ENCODE data around the gene SPIN1. TPM values are rescaled to one million over a fixed set of nuclear protein-coding genes. Genes with fewer than 3 reads are reported as not detected.
A peak's percentile ranks its signal among the peaks of the same experiment; 100 is the strongest.

The SPIN1 gene
- total and polyA plus RNA-seq, 2 experiments from 2014 or later, result 58.4 to 95.3 TPM

GRCh38 chr9:88387036-88387551 lies 1.1 kb upstream of the SPIN1 start:
- Histone ChIP-seq H3K9ac (peak overlapping the region; percentile 83), H3K4me2 (ENCODE audit: unreplicated experiment) (peak overlapping the region; percentile 92), H3K9me3 (ENCODE audit: low read depth) (no peaks in the 10 kb centered on the region), H3K79me2 (ENCODE audit: insufficient read depth) (peaks cover 31% of the 10 kb centered on the region), H2AFZ (peak overlapping the region; percentile 96), H3K27me3 (replicated peaks; ENCODE audit: insufficient read depth) (no peaks in the 10 kb centered on the region), H3K4me1 (ENCODE audit: insufficient read depth) (peaks cover 18% of the 10 kb centered on the region), H3K9me2 (ENCODE audit: insufficient read depth) (no peaks in the 10 kb centered on the region), H3K4me3 (peak overlapping the region; percentile 82), H3F3A (ENCODE audit: insufficient read depth) (peaks cover 7% of the 10 kb centered on the region; the same call in 1 of the 2 replicates), H4K20me1 (ENCODE audit: insufficient read depth) (no peaks in the 10 kb centered on the region), H3K27ac (peak overlapping the region; percentile 31; the same call in 1 of the 2 replicates), H3K36me3 (ENCODE audit: low read depth) (no peaks in the 10 kb centered on the region)
- in situ Hi-C loops (cut with MboI), result no loop called here
- DNase-seq, result no peak
- TF ChIP-seq EZH2 (IDR thresholded peaks at IDR 0.05; ENCODE audit: insufficient read depth, poor library complexity, severe bottlenecking), result no peak
- WGBS, 2 experiments (ENCODE audit: low coverage in 1 of 2, low lambda C conversion rate in 2 of 2, missing lambda C conversion rate in 2 of 2), result 14 to 17% methylated on average over 14 of the region's 14 CpGs

GRCh38 chr9:88387552-88388202 lies 567 bp upstream of the SPIN1 start:
- peak overlapping the region; percentile 31 for H3K27ac ChIP-seq
- no peaks in the 10 kb centered on the region for H3K9me3 ChIP-seq (ENCODE audit: low read depth)
- H3K9ac ChIP-seq, result peak overlapping the region; percentile 83
- TF ChIP-seq EZH2 (IDR thresholded peaks at IDR 0.05; ENCODE audit: insufficient read depth, poor library complexity, severe bottlenecking) (no peak), EZH2phosphoT487 (IDR thresholded peaks at IDR 0.05; ENCODE audit: insufficient read depth, low read depth) (no peak)
- H4K20me1 ChIP-seq (ENCODE audit: insufficient read depth), result no peaks in the 10 kb centered on the region
- no peaks in the 10 kb centered on the region for H3K36me3 ChIP-seq (ENCODE audit: low read depth)
- H3F3A ChIP-seq (ENCODE audit: insufficient read depth), result peaks cover 7% of the 10 kb centered on the region; the same call in 1 of the 2 replicates
- peak overlapping the region; percentile 92 for H3K4me2 ChIP-seq (ENCODE audit: unreplicated experiment)
- peaks cover 36% of the 10 kb centered on the region for H3K79me2 ChIP-seq (ENCODE audit: insufficient read depth)
- peak overlapping the region; percentile 82 for H3K4me3 ChIP-seq
- in situ Hi-C loops (cut with MboI), result no loop called here
- peaks cover 18% of the 10 kb centered on the region for H3K4me1 ChIP-seq (ENCODE audit: insufficient read depth)
- H2AFZ ChIP-seq, result peak overlapping the region; percentile 96
- H3K27me3 ChIP-seq (replicated peaks; ENCODE audit: insufficient read depth), result no peaks in the 10 kb centered on the region
- no peaks in the 10 kb centered on the region for H3K9me2 ChIP-seq (ENCODE audit: insufficient read depth)
- 1 to 2% methylated on average over 40 of the region's 40 CpGs for WGBS, 2 experiments (ENCODE audit: low coverage in 1 of 2, low lambda C conversion rate in 2 of 2, missing lambda C conversion rate in 2 of 2)
- peak; percentile 79 for DNase-seq

GRCh38 chr9:88388886-88389605 lies 802 bp downstream of the SPIN1 start:
- WGBS, 2 experiments (ENCODE audit: low coverage in 1 of 2, low lambda C conversion rate in 2 of 2, missing lambda C conversion rate in 2 of 2), result 1% methylated on average over 37 to 64 of the region's 71 CpGs
- H2AFZ ChIP-seq, result peak overlapping the region; percentile 77
- H3K79me2 ChIP-seq (ENCODE audit: insufficient read depth), result peaks cover 50% of the 10 kb centered on the region
- no peaks in the 10 kb centered on the region for H3K36me3 ChIP-seq (ENCODE audit: low read depth)
- H3K9me2 ChIP-seq (ENCODE audit: insufficient read depth), result no peaks in the 10 kb centered on the region
- H3K9me3 ChIP-seq (ENCODE audit: low read depth), result no peaks in the 10 kb centered on the region
- TF ChIP-seq EZH2phosphoT487 (IDR thresholded peaks at IDR 0.05; ENCODE audit: insufficient read depth, low read depth), result no peak
- TF ChIP-seq EZH2 (IDR thresholded peaks at IDR 0.05; ENCODE audit: insufficient read depth, poor library complexity, severe bottlenecking), result no peak
- H3K4me2 ChIP-seq (ENCODE audit: unreplicated experiment), result peak overlapping the region; percentile 80
- DNase-seq, result peak; percentile 85
- H4K20me1 ChIP-seq (ENCODE audit: insufficient read depth), result no peaks in the 10 kb centered on the region
- in situ Hi-C loops (cut with MboI), result no loop called here
- H3K27ac ChIP-seq, result peak overlapping the region; percentile 68
- peaks cover 7% of the 10 kb centered on the region; the same call in 1 of the 2 replicates for H3F3A ChIP-seq (ENCODE audit: insufficient read depth)
- peak overlapping the region; percentile 82 for H3K4me3 ChIP-seq
- H3K4me1 ChIP-seq (ENCODE audit: insufficient read depth), result peaks cover 18% of the 10 kb centered on the region
- no peaks in the 10 kb centered on the region for H3K27me3 ChIP-seq (replicated peaks; ENCODE audit: insufficient read depth)
- peak overlapping the region; percentile 83 for H3K9ac ChIP-seq

- Histone ChIP-seq H3K27ac (peak overlapping the region; percentile 68), H3K79me2 (ENCODE audit: insufficient read depth) (peaks cover 65% of the 10 kb centered on the region), H3K9me3 (ENCODE audit: low read depth) (no peaks in the 10 kb centered on the region), H4K20me1 (ENCODE audit: insufficient read depth) (no peaks in the 10 kb centered on the region), H3K4me3 (peak overlapping the region; percentile 82), H3K4me2 (ENCODE audit: unreplicated experiment) (peak overlapping the region; percentile 80), H3F3A (ENCODE audit: insufficient read depth) (peaks cover 7% of the 10 kb centered on the region; the same call in 1 of the 2 replicates), H3K4me1 (ENCODE audit: insufficient read depth) (peaks cover 18% of the 10 kb centered on the region), H3K36me3 (ENCODE audit: low read depth) (no peaks in the 10 kb centered on the region), H3K27me3 (replicated peaks; ENCODE audit: insufficient read depth) (no peaks in the 10 kb centered on the region), H3K9ac (0 out of 2 replicates have a peak overlapping the region, but pooled peaks have one; percentile 83), H3K9me2 (ENCODE audit: insufficient read depth) (no peaks in the 10 kb centered on the region), H2AFZ (no peak overlapping the region)
- TF ChIP-seq EZH2phosphoT487 (IDR thresholded peaks at IDR 0.05; ENCODE audit: insufficient read depth, low read depth), result no peak
- no peak for TF ChIP-seq EZH2 (IDR thresholded peaks at IDR 0.05; ENCODE audit: insufficient read depth, poor library complexity, severe bottlenecking)
- in situ Hi-C loops (cut with MboI), result loop anchor here (10.0 kb wide), 1 partner anchor 184 kb away; no protein-coding TSS in a partner anchor
- peak; percentile 74 for DNase-seq
- WGBS, 2 experiments (ENCODE audit: low coverage in 1 of 2, low lambda C conversion rate in 2 of 2, missing lambda C conversion rate in 2 of 2), result 17 to 24% methylated on average over 3 of the region's 3 CpGs
Measured at GRCh38 chr9:88390371-88390990, 2.2 kb downstream of the SPIN1 start.

Data from GM23248 (cell line).